ENCODE data around the gene BBS9.

DNA sequence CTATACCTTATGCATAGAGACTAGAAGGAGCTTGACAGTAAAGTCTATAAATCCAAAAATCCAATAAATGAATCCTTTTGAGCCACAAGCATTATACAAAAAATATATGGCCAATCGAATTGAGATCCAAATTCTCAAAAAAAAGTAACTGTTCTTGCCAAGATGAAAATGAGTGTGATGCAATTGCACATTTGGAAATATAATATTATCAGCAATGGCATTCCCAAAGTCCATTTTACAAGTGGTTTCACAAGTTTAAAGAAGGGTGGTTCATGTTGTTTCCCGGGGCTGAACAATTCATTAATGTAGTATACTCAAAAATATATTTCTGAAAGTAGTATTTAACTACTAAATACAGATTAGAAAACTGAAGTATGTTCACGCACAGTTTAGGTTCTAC is 27.5 kb upstream of the BBS9 start:
- TF ChIP-seq, protein P1, sequence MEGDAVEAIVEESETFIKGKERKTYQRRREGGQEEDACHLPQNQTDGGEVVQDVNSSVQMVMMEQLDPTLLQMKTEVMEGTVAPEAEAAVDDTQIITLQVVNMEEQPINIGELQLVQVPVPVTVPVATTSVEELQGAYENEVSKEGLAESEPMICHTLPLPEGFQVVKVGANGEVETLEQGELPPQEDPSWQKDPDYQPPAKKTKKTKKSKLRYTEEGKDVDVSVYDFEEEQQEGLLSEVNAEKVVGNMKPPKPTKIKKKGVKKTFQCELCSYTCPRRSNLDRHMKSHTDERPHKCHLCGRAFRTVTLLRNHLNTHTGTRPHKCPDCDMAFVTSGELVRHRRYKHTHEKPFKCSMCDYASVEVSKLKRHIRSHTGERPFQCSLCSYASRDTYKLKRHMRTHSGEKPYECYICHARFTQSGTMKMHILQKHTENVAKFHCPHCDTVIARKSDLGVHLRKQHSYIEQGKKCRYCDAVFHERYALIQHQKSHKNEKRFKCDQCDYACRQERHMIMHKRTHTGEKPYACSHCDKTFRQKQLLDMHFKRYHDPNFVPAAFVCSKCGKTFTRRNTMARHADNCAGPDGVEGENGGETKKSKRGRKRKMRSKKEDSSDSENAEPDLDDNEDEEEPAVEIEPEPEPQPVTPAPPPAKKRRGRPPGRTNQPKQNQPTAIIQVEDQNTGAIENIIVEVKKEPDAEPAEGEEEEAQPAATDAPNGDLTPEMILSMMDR (IDR thresholded peaks at IDR 0.05) = no peak
- TF ChIP-seq POLR2A (IDR thresholded peaks at IDR 0.05) = no peak
